NCI-H1930 (cell line): ENCODE results near the gene ACACB.

Experiments used
- DNase-seq, 2 experiments: peaks; one replicate each; lab custom pipeline; 2025; lab: John Stamatoyannopoulos, UW

Gene ACACB

GRCh38 chr12:109277899-109278762 is 161.7 kb downstream of the ACACB start:
- DNase-seq, result no peak

GRCh38 chr12:109278912-109279311 is 162.5 kb downstream of the ACACB start:
- DNase-seq, result no peak

GRCh38 chr12:109279525-109279924 is 163.1 kb downstream of the ACACB start:
- DNase-seq, result no peak

DNA sequence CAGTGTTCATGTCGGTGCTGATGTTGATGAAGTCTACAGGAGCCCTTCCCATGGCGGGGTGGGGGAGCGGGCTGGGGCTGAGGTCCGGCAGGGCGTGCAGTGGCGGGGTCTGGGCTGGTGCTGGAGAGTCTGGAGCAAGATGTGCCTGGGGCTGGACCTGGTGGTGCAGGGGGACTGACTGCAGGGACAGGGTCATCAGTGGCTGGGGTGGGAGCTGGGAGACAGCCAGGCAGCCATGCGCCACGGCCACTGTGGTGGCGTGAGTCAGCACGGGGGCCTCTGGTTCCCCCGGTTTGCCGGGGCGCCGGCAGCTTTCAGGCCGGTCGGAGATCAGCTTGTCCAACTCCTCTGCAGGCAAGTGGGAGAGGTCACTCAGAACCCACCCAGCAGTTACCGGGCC is 165.1 kb downstream of the ACACB start:
- DNase-seq, result no peak

- DNase-seq, result no peak
These were observed 168.0 kb downstream of the ACACB start for GRCh38 chr12:109284392-109284791.

DNA sequence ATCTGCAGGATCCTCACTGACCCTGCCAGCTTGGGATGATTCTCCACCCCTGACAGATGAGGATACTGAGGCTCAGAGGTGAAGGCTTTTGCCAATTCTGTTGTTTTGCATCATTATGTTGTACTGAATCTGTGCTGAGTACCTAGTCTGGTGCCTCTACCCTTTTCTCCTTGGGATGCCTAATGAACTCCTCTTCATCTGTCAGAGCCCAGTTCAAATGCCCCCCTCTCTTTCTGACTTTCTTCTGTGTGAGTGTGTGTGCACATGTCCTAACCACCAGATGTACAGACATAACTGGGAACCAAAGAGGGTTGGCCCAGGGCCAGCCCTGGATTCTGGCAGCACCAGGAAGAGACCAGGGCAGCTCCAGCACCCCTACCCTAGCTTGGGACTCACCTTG is 169.9 kb downstream of the ACACB start:
- no peak for DNase-seq

- DNase-seq, result no peak
These were observed 170.3 kb downstream of the ACACB start for GRCh38 chr12:109286652-109287051.

GRCh38 chr12:109287181-109287580 is 170.8 kb downstream of the ACACB start:
- no peak for DNase-seq

DNA sequence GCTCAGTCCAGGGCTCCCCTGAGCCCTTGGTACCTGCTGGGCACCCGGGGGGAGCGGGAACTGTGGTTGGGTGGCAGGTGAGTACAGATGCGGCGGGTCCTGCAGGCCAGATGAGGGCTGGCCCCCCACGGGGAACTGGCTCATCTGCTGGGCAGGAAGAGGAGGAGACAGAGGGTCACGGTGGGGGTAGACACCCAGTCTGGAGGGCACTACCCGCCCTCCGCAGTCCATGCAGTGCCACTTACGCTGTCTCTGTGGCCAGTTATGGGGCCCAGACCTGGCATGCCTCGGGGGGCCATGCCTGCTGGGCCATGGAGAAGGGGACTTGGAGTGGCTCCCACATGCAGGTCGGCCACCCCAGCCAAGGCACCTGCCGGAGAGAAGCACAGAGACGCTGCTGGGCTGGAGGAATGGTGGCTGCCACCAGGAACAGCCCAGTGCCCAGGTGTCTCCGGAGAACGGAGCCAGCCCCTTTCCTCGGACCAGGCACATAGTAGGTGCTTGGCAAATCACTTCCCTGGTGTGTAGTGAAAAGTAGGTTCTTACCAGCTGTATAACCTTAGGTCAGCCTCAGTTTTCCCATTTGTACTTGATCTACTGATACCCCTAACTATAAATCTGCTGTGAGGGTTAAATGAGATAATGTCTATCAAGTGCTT is 171.6 kb downstream of the ACACB start:
- DNase-seq, result no peak

- DNase-seq, result no peak
These were observed 172.2 kb downstream of the ACACB start for GRCh38 chr12:109288571-109288970.

GRCh38 chr12:109289004-109289403 is 172.6 kb downstream of the ACACB start:
- DNase-seq, result no peak

DNA sequence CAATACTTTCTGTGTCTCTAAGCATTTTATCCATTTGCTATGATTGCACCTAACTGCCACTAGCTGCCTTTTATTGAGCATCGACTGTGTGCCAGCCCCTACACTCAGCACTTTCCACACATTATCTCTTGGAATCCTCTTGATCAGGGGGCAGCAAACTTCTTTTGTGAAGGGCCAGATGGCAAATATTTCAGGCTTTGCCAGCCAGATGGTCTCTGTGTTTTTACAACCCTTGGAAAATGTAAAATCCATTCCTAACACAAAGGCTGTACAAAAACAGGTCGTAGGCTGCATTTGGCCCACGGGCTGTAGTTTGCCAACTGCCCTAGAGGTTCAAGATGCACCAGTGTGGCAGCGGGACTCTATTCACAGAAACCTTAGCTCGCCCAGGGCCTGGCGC is 173.2 kb downstream of the ACACB start:
- no peak for DNase-seq

- DNase-seq, result no peak
These were observed 173.7 kb downstream of the ACACB start for GRCh38 chr12:109290061-109290460.

- no peak for DNase-seq
These were observed 174.7 kb downstream of the ACACB start for GRCh38 chr12:109291117-109291516.

GRCh38 chr12:109291521-109292341 is 175.3 kb downstream of the ACACB start:
- peak; percentile 77 to 84 for DNase-seq

GRCh38 chr12:109292342-109292711 is 175.9 kb downstream of the ACACB start:
- no peak for DNase-seq

DNA sequence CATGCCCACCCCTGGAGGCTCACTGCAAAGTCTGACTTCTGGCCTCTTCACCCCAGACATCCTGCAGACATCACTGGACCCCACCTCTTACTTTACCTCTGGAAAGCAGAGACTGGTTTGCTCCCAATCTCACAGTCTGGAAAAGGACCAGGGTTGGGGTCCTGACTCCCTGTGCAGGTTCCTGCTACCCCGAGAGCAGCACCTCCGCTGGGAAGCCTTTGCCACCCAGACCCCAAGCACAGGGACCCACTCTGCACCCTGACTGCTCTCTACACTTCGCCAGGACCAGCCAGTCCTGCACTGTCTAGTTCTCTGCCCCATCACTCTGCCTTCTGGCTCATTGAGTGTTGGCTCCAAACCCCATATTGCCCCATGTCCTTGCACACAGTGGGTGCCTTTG is 176.7 kb downstream of the ACACB start:
- DNase-seq, result no peak

GRCh38 chr12:109294286-109294796 is 178.0 kb downstream of the ACACB start:
- DNase-seq, result no peak

- no peak for DNase-seq
These were observed 179.5 kb downstream of the ACACB start for GRCh38 chr12:109295764-109296425.

GRCh38 chr12:109296431-109296830 is 180.0 kb downstream of the ACACB start:
- no peak for DNase-seq

- no peak for DNase-seq
These were observed 183.5 kb downstream of the ACACB start for GRCh38 chr12:109299849-109300248.

GRCh38 chr12:109301643-109302168 is 185.3 kb downstream of the ACACB start:
- DNase-seq, result no peak
